ENCODE measurements around the gene C21orf58.

C21orf58 gene

GRCh38 chr21:46286648-46287002 lies 37.0 kb downstream of the C21orf58 start:
- Histone ChIP-seq H3K4me1 (peaks cover 49 to 71% (median 62%) of the 10 kb centered on the region in 10 experiments), H3K4me3 (peak overlapping the region; percentile 73 to 99 (median 92)), H3K9ac (peak overlapping the region; percentile 88 to 100 (median 97)), H3K27me3 (no peaks in the 10 kb centered on the region), H3K27ac (peak overlapping the region; percentile 86 to 99 (median 97); a peak in 20 of 22 replicates), H3K9me3 (replicated peaks in 1 of 11) (peaks cover 0 to 4% (median 2%) of the 10 kb centered on the region in 11 experiments; a peak in 15 of 22 replicates), H3K36me3 (peaks cover 26 to 39% (median 35%) of the 10 kb centered on the region in 11 experiments), H4K20me1 (peaks cover 10 to 39% (median 33%) of the 10 kb centered on the region in 11 experiments; a peak in 19 of 22 replicates), H3K4me2 (peak overlapping the region; percentile 78 to 93 (median 89))
- no peak for TF ChIP-seq Cebpa-rat (IDR thresholded peaks at IDR 0.05)

GRCh38 chr21:46285761-46286647 lies 37.7 kb downstream of the C21orf58 start, which contains the start of gene YBEY:
TSS of gene YBEY (plus strand) at chr21:46286342. CDS start at chr21:46286914, 572 bp downstream.
- H3K4me3 ChIP-seq = peak within 1 kb of the TSS; percentile 73 to 99 (median 92)
- no peaks in the 10 kb centered on the region for H3K27me3 ChIP-seq
- peak within 1 kb of the TSS; percentile 78 to 99 (median 89) for H3K4me2 ChIP-seq
- H3K4me1 ChIP-seq = peaks cover 55 to 71% (median 63%) of the 10 kb centered on the region in 10 experiments
- TF ChIP-seq Cebpa-rat (IDR thresholded peaks at IDR 0.05) = no peak
- H3K9me3 ChIP-seq (replicated peaks in 1 of 11) = no peaks in the 10 kb centered on the region; a peak in 1 of 22 replicates
- H3K36me3 ChIP-seq = peaks cover 26 to 39% (median 37%) of the 10 kb centered on the region in 11 experiments
- H3K9ac ChIP-seq = peak within 1 kb of the TSS; percentile 88 to 100 (median 97)
- peak within 1 kb of the TSS; percentile 86 to 99 (median 97) for H3K27ac ChIP-seq
- H4K20me1 ChIP-seq = peaks cover 16 to 45% (median 39%) of the 10 kb centered on the region in 11 experiments; a peak in 19 of 22 replicates

GRCh38 chr21:46285206-46285661 lies 38.4 kb downstream of the C21orf58 start, which contains the start of gene MCM3AP:
TSS of gene MCM3AP (minus strand) at chr21:46285611. CDS start at chr21:46285286, 325 bp downstream.
- Histone ChIP-seq H3K9ac (peak within 1 kb of the TSS; percentile 88 to 100 (median 97)), H3K4me3 (peak within 1 kb of the TSS; percentile 73 to 99 (median 92)), H3K27me3 (no peaks in the 10 kb centered on the region), H3K27ac (peak within 1 kb of the TSS; percentile 86 to 99 (median 97)), H3K4me1 (peaks cover 49 to 63% (median 59%) of the 10 kb centered on the region in 10 experiments), H3K9me3 (replicated peaks in 1 of 11) (no peaks in the 10 kb centered on the region; a peak in 1 of 22 replicates), H3K4me2 (peak within 1 kb of the TSS; percentile 78 to 99 (median 89)), H3K36me3 (peaks cover 34 to 47% (median 44%) of the 10 kb centered on the region in 11 experiments), H4K20me1 (peaks cover 20 to 53% (median 47%) of the 10 kb centered on the region in 11 experiments; a peak in 21 of 22 replicates)
- TF ChIP-seq Cebpa-rat (IDR thresholded peaks at IDR 0.05) = no peak

GRCh38 chr21:46284733-46285132 lies 38.9 kb downstream of the C21orf58 start:
- peaks cover 46 to 63% (median 57%) of the 10 kb centered on the region in 10 experiments for H3K4me1 ChIP-seq
- peak overlapping the region; percentile 73 to 99 (median 92) for H3K4me3 ChIP-seq
- H3K9me3 ChIP-seq (replicated peaks in 1 of 11) = no peaks in the 10 kb centered on the region; a peak in 1 of 22 replicates
- H3K27me3 ChIP-seq = no peaks in the 10 kb centered on the region
- H3K36me3 ChIP-seq = peaks cover 39 to 52% (median 49%) of the 10 kb centered on the region in 11 experiments
- no peak for TF ChIP-seq Cebpa-rat (IDR thresholded peaks at IDR 0.05)
- peak overlapping the region; percentile 88 to 100 (median 97); a peak in 21 of 22 replicates for H3K9ac ChIP-seq
- peak overlapping the region in 10 of 11 experiments; percentile 86 to 99 (median 97); a peak in 15 of 22 replicates for H3K27ac ChIP-seq
- H4K20me1 ChIP-seq = peaks cover 25 to 58% (median 52%) of the 10 kb centered on the region in 11 experiments; a peak in 21 of 22 replicates
- H3K4me2 ChIP-seq = peak overlapping the region; percentile 78 to 99 (median 89)

- Histone ChIP-seq H3K9ac (peak overlapping the region; percentile 3 to 100 (median 97); a peak in 20 of 22 replicates), H3K36me3 (peaks cover 45 to 58% (median 55%) of the 10 kb centered on the region in 11 experiments), H3K4me3 (peak overlapping the region; percentile 73 to 99 (median 92); a peak in 19 of 20 replicates)
Observed at GRCh38 chr21:46284077-46284644, 39.5 kb downstream of the C21orf58 start.

GRCh38 chr21:46274797-46275390 lies 48.8 kb downstream of the C21orf58 start:
- TF ChIP-seq Cebpa-rat (IDR thresholded peaks at IDR 0.05) = no peak
- no peak overlapping the region for H3K4me2 ChIP-seq
- no peaks in the 10 kb centered on the region for H3K4me1 ChIP-seq
- H4K20me1 ChIP-seq = peaks cover 10 to 93% (median 69%) of the 10 kb centered on the region in 11 experiments; a peak in 17 of 22 replicates
- H3K4me3 ChIP-seq = no peak overlapping the region
- H3K27ac ChIP-seq = no peak overlapping the region
- no peaks in the 10 kb centered on the region for H3K27me3 ChIP-seq
- no peak overlapping the region for H3K9ac ChIP-seq
- no peaks in the 10 kb centered on the region for H3K9me3 ChIP-seq (replicated peaks in 1 of 11)
- H3K36me3 ChIP-seq = peaks cover 98 to 100% (median 100%) of the 10 kb centered on the region in 11 experiments

More at GRCh38 chr21:46284077-46284644, 39.5 kb downstream of the C21orf58 start:
- Histone ChIP-seq H3K4me1 (peaks cover 46 to 63% (median 56%) of the 10 kb centered on the region in 10 experiments), H3K4me2 (peak overlapping the region; percentile 78 to 99 (median 89)), H3K27me3 (no peaks in the 10 kb centered on the region), H3K27ac (peak overlapping the region in 7 of 11 experiments; percentile 10 to 99 (median 93); a peak in 10 of 22 replicates), H4K20me1 (peaks cover 26 to 64% (median 57%) of the 10 kb centered on the region in 11 experiments; a peak in 21 of 22 replicates), H3K9me3 (replicated peaks in 1 of 11) (no peaks in the 10 kb centered on the region; a peak in 1 of 22 replicates)
- no peak for TF ChIP-seq Cebpa-rat (IDR thresholded peaks at IDR 0.05)

GRCh38 chr21:46273341-46273740 lies 50.3 kb downstream of the C21orf58 start:
- H3K4me1 ChIP-seq = no peaks in the 10 kb centered on the region
- H3K9ac ChIP-seq = no peak overlapping the region
- no peak overlapping the region for H3K4me3 ChIP-seq
- peaks cover 98 to 100% (median 100%) of the 10 kb centered on the region in 11 experiments for H3K36me3 ChIP-seq
- no peaks in the 10 kb centered on the region for H3K27me3 ChIP-seq
- peaks cover 12 to 94% (median 63%) of the 10 kb centered on the region in 11 experiments; a peak in 19 of 22 replicates for H4K20me1 ChIP-seq
- H3K27ac ChIP-seq = no peak overlapping the region
- TF ChIP-seq Cebpa-rat (IDR thresholded peaks at IDR 0.05) = no peak
- no peak overlapping the region for H3K4me2 ChIP-seq
- H3K9me3 ChIP-seq (replicated peaks in 1 of 11) = no peaks in the 10 kb centered on the region

- Histone ChIP-seq H3K4me3 (no peak overlapping the region), H4K20me1 (peaks cover 12 to 96% (median 61%) of the 10 kb centered on the region in 11 experiments; a peak in 19 of 22 replicates), H3K4me2 (no peak overlapping the region), H3K9ac (no peak overlapping the region), H3K27me3 (no peaks in the 10 kb centered on the region), H3K4me1 (no peaks in the 10 kb centered on the region), H3K9me3 (replicated peaks in 1 of 11) (no peaks in the 10 kb centered on the region), H3K36me3 (peaks cover 98 to 100% (median 100%) of the 10 kb centered on the region in 11 experiments), H3K27ac (no peak overlapping the region)
- no peak for TF ChIP-seq Cebpa-rat (IDR thresholded peaks at IDR 0.05)
Observed at GRCh38 chr21:46269466-46269865, 54.2 kb downstream of the C21orf58 start.
